KMS-11 (cell line): ENCODE data around the gene TNFSF13.

ENCODE experiments used
- H2AFZ ChIP-seq: fragments of 200-600 bp; sonication (generic); 2 replicates; pipeline ENCODE4 v1.6.1; 2016; ENCODE audit warnings: antibody characterized with exemption, mixed run types, low read depth
- H3K27ac ChIP-seq: fragments of 200-600 bp; sonication (generic); 2 replicates; pipeline ENCODE4 v1.6.1; 2016; ENCODE audit warnings: mild to moderate bottlenecking, mixed run types
- H3K27me3 ChIP-seq: fragments of 200-600 bp; sonication (generic); 2 replicates; pipeline ENCODE4 v1.6.1; 2017; ENCODE audit warnings: mild to moderate bottlenecking, low read depth, mixed run types, moderate library complexity; ENCODE audit not compliant: insufficient read depth
- H3K36me3 ChIP-seq: fragments of 200-600 bp; sonication (generic); 2 replicates; pipeline ENCODE4 v1.6.1; 2017; ENCODE audit warnings: mild to moderate bottlenecking, mixed run types; ENCODE audit not compliant: insufficient read depth
- H3K4me1 ChIP-seq: fragments of 200-600 bp; sonication (generic); 2 replicates; pipeline ENCODE4 v1.6.1; 2016; ENCODE audit warnings: mild to moderate bottlenecking, low read depth, mixed run types; ENCODE audit not compliant: poor library complexity, severe bottlenecking
- H3K4me2 ChIP-seq: fragments of 200-600 bp; sonication (generic); 2 replicates; pipeline ENCODE4 v1.7.0; 2016; ENCODE audit warnings: mild to moderate bottlenecking, mixed run types
- H3K4me3 ChIP-seq: fragments of 200-600 bp; sonication (generic); IDR thresholded peaks from 2 replicates; pipeline ENCODE4 v1.6.1; 2017; ENCODE audit warnings: low read depth, low read length, mixed read lengths; ENCODE audit not compliant: insufficient read depth
- H3K79me2 ChIP-seq: fragments of 200-600 bp; sonication (generic); 2 replicates; pipeline ENCODE4 v1.6.1; 2016; ENCODE audit warnings: low read depth, mixed run types; ENCODE audit not compliant: insufficient read depth
- H3K9ac ChIP-seq: fragments of 200-600 bp; sonication (generic); 2 replicates; pipeline ENCODE4 v1.6.1; 2016; ENCODE audit warnings: mild to moderate bottlenecking, mixed run types
- H4K20me1 ChIP-seq: fragments of 200-600 bp; sonication (generic); 2 replicates; pipeline ENCODE4 v1.6.1; 2016; ENCODE audit warnings: mild to moderate bottlenecking, mixed run types; ENCODE audit not compliant: insufficient read depth
- CTCF ChIP-seq: fragments of 200-600 bp; sonication (generic); conservative IDR thresholded peaks from 2 replicates; pipeline ENCODE4 v1.6.1; 2017; ENCODE audit warnings: low read depth, mild to moderate bottlenecking, antibody characterized with exemption, low read length, moderate library complexity, mixed read lengths

Gene TNFSF13

DNA sequence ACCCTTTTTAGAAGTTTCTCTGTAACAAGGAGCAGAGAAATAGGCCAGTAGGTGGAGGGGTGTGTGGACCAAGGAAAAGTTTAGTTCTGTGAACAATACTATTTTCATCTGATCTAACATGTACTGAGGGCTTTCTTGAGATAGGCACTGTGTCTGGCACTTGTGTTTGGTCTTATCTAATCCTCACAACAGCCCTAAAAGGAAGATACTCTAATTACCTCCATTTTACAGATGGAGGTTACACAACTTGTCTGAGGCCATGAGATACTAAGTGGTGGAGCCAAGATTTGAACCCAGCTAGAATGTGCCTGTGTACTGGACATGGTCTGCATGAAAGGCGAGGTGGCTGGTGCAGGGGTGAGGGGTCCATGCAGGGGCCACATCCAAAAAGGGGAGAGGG, 5.2 kb upstream of the TNFSF13 start:
- no peak overlapping the region for H3K27ac ChIP-seq
- TF ChIP-seq CTCF: no peak
- H3K9ac ChIP-seq: no peak overlapping the region
- H3K4me2 ChIP-seq: no peak overlapping the region
- H3K4me1 ChIP-seq: peaks cover 2% of the 10 kb centered on the region
- no peak overlapping the region for H3K4me3 ChIP-seq
- no peaks in the 10 kb centered on the region for H4K20me1 ChIP-seq
- no peaks in the 10 kb centered on the region for H3K79me2 ChIP-seq
- H2AFZ ChIP-seq: no peak overlapping the region
- H3K27me3 ChIP-seq: no peaks in the 10 kb centered on the region
- no peaks in the 10 kb centered on the region for H3K36me3 ChIP-seq

GRCh38 chr17:7555320-7555948, 3.1 kb upstream of the TNFSF13 start:
- Histone ChIP-seq H2AFZ (no peak overlapping the region), H3K4me2 (no peak overlapping the region), H3K4me3 (no peak overlapping the region), H3K9ac (no peak overlapping the region), H3K4me1 (peaks cover 2% of the 10 kb centered on the region), H3K27ac (no peak overlapping the region), H3K79me2 (no peaks in the 10 kb centered on the region), H3K36me3 (no peaks in the 10 kb centered on the region), H4K20me1 (no peaks in the 10 kb centered on the region), H3K27me3 (no peaks in the 10 kb centered on the region)
- TF ChIP-seq CTCF: no peak

- Histone ChIP-seq H3K9ac (no peak overlapping the region), H3K4me3 (no peak overlapping the region), H2AFZ (no peak overlapping the region), H3K27me3 (no peaks in the 10 kb centered on the region), H3K79me2 (no peaks in the 10 kb centered on the region), H3K27ac (no peak overlapping the region), H3K4me1 (peaks cover 2% of the 10 kb centered on the region), H3K36me3 (no peaks in the 10 kb centered on the region), H3K4me2 (no peak overlapping the region), H4K20me1 (no peaks in the 10 kb centered on the region)
- no peak for TF ChIP-seq CTCF
Measured at GRCh38 chr17:7556627-7557026, 1.9 kb upstream of the TNFSF13 start.

GRCh38 chr17:7557147-7557764, 1.3 kb upstream of the TNFSF13 start:
- Histone ChIP-seq H3K27me3 (no peaks in the 10 kb centered on the region), H3K4me3 (no peak overlapping the region), H3K36me3 (no peaks in the 10 kb centered on the region), H3K4me2 (no peak overlapping the region), H3K9ac (no peak overlapping the region), H4K20me1 (no peaks in the 10 kb centered on the region), H3K4me1 (peaks cover 2% of the 10 kb centered on the region), H3K79me2 (peaks cover under 1% of the 10 kb centered on the region; the same call in 1 of the 2 replicates), H3K27ac (no peak overlapping the region), H2AFZ (no peak overlapping the region)
- TF ChIP-seq CTCF: no peak
